ENCODE results near the gene AIP.

- TF ChIP-seq CTCF (conservative IDR thresholded peaks at IDR 0.05; ENCODE audit: low read depth, low read length) (no peak), EZH2 (IDR thresholded peaks at IDR 0.05; ENCODE audit: low read length, unreplicated experiment) (no peak), EZH2phosphoT487 (IDR thresholded peaks at IDR 0.05; ENCODE audit: borderline replicate concordance, low read length) (no peak)
Observed at GRCh38 chr11:67466367-67466766, 16.5 kb upstream of the AIP start.
